HG03520 (cell line): ENCODE data around the gene CLBA1.

Source experiments
- ATAC-seq: cut with Tn5 transposase; IDR thresholded peaks from one replicate; pipeline ENCODE4 v1.9.1; 2021; ENCODE audit warnings: mild to moderate bottlenecking, moderate library complexity; ENCODE audit not compliant: unreplicated experiment

Gene CLBA1

DNA sequence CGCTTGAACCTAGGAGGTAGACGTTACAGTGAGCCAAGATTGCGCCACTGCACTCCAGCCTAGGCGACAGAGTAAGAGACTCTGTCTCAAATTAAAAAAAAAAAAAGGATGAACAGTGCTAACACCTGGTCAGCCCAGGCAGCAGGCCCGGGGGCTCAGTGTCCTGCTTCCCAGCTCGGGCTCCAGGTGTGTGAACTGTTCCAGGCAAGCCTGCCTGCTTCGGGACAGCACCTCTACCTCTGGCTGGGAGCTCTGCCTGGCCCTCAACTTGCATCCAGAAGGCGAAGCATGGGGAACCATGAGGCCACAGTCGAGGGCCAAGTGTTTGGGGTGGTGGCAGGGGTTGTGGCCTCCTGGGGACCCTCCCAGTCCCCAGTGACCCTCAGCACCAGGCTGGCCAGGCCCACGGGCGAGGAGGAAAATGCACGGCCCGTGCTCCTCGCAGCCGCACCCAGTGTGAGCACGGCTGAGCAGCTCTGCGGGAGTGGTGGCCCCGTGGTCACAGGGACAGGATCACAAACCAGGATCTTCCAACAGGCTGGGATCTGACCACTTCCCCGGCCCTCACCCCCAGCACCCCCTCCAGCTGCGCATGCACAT, 19.8 kb downstream of the CLBA1 start:
- ATAC-seq, result no peak

GRCh38 chr14:105005929-105006830, 20.6 kb downstream of the CLBA1 start:
- no peak for ATAC-seq

- no peak for ATAC-seq
Observed at GRCh38 chr14:105006831-105007592, 21.4 kb downstream of the CLBA1 start.

DNA sequence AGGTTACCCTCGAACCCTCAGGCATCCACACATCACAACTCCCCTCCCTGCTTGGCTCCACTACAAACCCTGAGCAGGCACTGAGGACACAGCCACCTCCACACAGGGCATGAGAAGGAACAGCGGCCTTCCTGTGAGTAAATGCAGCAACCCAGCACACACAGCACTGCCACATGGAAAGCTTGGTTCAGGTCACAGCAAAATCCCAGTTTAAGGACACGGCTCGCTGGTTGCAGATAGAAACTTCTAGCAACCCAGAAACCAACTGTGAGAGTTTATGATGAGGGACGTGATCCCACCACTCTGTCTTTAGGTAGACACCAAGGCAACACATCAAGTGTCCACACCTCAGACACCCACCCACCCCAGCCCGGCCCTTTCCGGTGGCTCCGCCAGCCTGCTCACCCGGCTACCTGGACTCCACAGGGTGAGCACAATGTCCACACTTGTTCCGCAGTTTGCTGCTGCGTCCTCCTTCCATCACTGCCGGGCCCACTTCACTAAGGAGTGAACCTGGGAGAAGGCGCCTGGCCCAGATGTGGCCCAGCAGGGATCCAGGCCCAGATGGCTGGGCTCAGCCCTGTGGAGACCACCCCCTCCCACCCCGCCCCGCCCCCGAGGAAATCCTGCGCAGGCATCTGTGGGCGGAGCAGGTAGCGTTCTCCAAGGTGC, 22.1 kb downstream of the CLBA1 start:
- ATAC-seq, result no peak

DNA sequence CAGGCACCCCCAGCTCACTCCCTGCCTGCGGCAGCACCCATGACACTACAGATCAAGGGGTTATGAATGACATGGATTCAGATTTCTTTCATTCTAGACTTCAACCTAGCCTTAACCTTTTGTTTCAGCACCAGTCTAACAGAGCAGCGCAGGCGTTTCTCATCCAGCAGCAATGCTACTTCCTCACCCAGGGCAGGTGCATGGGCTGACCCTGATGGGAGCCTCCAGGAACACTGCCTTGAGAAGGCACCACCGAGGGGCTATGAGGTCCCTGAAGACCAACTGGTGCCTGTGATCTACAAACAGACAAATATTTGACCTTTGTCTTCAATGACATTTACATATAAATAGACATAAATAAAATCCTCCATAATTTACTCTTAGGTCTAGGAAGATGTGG, 24.5 kb downstream of the CLBA1 start:
- ATAC-seq, result no peak

DNA sequence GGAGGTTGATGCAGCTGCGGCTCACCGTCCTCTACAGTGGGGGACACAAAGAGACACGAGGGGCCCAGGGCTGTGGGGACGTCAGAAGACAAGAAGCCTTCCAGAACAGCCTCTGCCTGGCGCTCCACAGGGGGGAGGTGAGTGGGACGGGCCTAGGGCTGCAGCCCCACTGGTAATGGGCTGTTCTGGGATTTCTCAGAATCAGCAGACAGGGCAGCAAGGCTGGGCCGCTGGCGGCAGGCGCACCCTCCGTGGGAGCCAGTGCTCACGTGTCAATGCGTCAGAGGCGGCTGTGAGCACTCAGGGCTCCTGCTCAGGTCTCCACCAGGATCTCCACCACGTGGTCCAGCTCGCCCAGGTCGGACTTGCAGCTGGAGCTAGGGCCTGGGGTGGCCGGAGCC, 25.3 kb downstream of the CLBA1 start:
- ATAC-seq, result no peak

DNA sequence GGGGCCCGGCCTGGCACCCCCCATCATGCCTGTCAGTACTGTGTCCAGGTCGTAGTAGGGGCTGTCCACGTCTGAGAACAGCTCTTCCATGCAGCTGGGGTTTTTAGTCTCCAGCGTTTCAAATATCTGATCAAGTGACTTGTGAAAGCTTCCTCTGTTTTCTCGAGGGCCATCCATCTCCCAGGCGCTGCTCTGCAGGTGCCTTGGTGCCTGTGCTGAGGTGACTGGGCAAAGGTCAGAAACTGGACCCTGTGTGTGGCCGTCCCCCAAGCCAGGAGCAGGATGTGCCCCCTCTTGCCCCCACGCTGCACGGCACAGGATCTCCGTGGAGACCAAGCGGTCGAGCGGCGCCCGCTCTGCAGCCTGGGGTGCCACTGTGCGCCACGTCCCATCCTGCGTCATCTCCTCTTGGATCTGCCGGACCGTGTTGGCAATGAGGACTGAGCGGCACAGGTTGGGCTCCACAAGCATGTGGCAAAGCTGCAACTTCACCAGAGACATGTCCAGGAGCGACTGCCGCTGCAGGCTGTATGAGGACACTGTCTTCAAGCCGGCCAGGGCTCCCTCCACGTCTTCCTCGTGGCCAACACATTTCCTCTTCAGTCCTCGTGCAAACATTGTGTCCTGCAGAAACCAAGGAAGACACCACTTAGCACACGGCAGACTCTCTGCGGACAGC, 25.9 kb downstream of the CLBA1 start:
- no peak for ATAC-seq

DNA sequence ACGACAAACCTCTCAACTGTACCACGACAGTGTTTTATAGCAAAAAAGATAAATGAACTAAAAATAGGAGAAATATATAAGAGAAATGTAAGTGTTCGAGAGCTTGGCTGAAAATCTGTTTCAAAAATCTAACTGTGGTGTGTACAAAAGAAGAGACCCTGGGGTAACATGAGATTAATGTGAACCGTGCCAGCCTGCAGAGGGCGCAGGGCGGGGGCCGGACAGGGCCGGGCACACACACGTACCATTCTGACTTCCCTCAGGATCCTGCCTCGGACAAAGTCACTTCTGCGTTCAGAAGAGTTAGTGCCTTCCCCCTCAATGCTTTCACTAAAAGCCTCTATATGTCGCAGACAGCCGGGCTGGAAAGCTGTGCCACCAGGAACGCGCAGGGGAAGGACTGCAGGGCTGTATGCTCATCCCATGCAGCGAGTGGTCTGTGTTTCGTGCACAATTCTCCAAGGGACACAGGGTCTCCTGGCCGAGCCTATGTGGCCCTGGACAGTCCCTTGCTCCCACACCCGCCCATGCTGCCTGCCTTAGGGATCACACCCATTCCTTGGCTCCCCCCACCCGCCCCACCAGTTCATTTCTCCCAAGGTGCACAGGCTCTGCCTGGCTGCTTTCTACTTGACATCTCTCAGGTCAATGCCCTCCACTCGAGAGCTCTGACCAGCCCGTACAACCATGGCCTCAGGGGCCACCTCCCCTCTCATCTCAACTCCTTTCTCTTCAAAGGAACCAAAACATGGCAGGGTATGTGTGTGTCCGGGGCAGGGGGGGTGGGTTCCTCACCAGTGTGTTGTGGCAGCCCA, 26.8 kb downstream of the CLBA1 start:
- no peak for ATAC-seq

GRCh38 chr14:105013150-105013785, 27.7 kb downstream of the CLBA1 start:
- no peak for ATAC-seq

GRCh38 chr14:105014032-105014431, 28.4 kb downstream of the CLBA1 start:
- no peak for ATAC-seq

- ATAC-seq, result no peak
Observed at GRCh38 chr14:105014631-105015030, 29.0 kb downstream of the CLBA1 start.

GRCh38 chr14:105015242-105015641, 29.7 kb downstream of the CLBA1 start:
- ATAC-seq, result no peak

- no peak for ATAC-seq
Observed at GRCh38 chr14:105015905-105016304, 30.3 kb downstream of the CLBA1 start.

GRCh38 chr14:105018414-105018813, 32.8 kb downstream of the CLBA1 start:
- ATAC-seq, result no peak

DNA sequence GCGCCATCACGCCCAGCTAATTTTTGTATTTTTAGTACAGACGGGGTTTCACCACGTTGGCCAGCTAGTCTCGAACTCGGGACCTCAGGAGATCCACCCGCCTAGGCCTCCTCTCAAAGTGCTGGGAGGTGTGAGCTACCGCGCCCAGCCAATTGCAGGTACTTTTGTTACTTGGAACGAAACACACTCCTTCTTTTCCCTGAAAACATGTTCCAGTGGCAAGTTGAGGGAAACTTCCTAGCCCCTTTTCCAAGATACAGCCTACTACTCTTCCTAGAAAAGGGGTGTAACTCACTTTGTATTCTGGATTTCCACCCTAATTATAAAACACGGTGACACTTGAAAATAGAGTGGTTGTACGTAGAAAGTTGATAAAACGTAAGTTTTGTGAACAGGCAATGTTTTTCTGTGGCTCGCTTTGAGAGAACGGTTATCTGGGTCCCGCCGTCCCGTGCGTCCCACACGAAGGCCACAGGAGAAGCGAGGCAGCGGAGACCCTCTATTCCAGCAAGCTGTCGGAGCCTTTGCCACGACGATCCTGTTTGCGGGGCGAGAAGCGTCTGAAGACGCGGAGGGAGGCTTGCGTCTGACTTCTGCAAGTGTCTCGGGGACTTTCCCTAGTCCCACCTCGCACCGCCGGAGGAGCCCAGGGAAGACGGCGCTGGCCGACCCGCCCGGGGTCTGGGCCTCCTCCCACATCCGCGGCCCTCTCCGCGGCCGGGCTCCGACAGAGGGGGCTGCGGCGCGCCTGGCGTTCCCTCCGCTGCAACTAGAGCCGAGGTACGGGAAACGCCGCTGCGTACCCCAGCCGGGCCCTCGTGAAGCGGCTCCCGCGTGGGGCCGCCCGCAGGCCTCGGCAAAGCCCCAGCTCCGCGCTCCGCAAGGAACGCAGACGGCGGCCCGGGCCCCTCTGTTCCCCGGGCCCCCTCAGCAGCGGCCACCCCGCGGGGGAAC, 34.5 kb downstream of the CLBA1 start:
- peak; percentile 13 for ATAC-seq

DNA sequence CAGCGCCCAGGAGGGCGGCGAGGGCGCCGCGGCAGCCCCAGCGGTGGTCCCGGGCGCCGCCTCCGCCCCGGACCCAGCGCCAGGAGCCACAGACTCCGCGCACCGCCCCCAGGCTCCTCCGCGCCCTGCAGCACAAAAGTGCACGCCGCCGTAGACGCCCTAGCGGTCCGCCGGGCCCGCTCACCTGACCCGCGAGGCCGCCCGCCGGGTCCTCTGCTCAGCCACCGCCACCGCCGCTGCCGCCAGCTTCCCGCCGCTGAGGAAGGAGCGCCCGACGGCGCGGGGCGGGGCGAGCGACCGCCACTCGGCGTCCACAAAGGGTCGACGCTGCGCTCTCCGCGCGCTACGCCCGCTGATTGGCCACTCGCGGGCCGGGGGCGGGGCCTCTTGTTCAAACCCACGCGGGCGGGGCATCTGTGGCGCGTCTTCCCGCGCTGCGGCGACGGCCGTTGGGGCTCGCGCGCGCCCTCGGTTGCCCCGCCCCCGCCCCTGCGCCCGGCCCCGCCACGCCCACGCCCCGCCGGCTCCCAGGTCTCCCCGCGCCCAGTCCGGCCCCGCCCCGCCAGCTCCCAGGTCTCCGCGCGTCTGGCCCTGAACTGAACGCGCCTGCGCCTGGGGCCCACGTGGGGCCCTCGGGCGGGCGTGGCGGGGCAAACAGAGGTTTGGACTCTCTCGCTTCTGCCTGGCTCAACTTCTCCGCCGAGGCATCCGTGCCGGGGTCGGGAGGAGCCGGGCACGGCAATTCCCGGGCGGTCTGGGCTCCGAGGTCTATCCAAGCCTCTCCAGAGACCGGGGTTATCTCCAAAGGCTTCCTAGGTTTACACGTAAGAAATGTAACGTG, 35.4 kb downstream of the CLBA1 start, which contains the start of gene CDCA4:
CDCA4 (minus strand) TSS at position 269 of the 841 bp plus-strand sequence. CDS start 9,154 bp downstream, outside the sequence.
- peak; percentile 68 for ATAC-seq

DNA sequence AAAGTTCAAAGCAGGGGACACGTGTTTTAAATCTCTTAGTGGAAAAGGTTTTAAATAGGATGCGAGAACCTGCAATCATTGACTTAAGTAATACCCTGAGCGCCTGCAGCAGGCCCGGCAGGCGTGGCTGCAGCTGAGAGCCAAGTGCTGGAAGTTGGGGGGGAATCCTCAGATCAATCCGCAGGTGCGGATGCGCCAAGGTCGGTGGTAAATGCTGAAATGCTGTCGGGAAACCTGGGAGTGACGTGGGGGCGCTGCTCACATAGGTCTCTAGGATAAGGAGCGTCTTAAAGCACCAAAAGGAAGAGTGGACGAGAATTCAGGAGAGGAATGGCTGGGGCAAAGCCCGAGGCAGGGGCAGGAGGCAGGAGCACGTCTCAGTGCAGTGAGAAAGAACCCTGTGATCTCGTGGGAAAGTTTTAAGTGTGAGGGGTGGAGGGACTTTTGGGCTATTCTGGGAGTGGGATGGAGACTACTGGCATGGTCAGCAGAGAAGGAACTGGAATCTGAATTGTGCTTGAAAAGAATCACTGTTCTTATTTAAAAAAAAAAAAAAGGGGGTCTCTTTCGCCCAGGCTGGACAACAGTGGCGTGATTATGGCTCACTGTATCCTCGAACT, 36.2 kb downstream of the CLBA1 start:
- no peak for ATAC-seq
